ENCODE results near the gene KLRC3.
"Not testable (repeated sequence)": the region's sequence is repeated elsewhere in the genome, so short reads cannot be mapped to it uniquely, and the experiment has no call there.

The KLRC3 gene

DNA sequence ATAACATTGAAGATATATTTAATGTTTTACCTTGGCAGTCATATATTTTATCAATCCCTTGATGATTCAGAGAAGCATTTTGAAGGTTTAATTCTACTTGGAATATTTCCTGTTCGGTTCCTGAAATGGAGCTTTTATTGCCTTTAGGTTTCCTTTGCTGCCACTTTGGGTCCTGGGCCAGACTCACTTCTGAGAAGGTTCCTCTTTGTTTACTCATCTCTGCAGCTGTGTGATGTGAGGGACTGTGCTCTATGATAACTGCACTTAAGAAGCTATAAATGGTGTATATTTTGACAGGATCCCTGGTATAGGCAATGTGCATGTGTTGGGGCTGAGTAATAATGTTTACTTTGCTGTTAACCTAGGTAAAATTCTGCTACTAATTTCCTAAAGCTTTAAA lies at the start of gene KLRC3:
Gene KLRC3 (minus strand): TSS at position 262 of the 400 bp plus-strand sequence. CDS start 45 bp downstream, at position 217.
- DNase-seq (ENCODE audit: low read depth in 3 of 3), result not testable (repeated sequence)

DNA sequence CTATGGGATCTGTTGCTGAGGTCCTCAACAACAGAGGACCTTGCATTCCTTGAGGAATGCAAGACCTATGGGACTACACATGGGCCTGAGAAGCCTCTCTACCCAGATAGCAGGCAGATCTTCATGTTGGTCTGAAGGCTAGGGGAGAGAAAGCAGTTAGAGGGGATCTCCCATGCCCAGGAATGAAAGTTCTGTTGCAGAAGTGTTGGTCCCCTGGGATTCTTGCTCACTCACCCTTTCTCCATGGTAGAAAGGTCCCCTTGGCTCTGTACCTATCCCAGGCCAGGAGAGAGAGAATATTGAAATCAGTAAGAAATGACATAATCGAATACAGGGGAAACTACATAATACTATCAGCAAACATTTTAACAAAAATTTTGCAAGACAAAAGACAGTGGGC lies 49.3 kb upstream of the KLRC3 start:
- no peak for DNase-seq (ENCODE audit: low read depth in 3 of 3)

DNA sequence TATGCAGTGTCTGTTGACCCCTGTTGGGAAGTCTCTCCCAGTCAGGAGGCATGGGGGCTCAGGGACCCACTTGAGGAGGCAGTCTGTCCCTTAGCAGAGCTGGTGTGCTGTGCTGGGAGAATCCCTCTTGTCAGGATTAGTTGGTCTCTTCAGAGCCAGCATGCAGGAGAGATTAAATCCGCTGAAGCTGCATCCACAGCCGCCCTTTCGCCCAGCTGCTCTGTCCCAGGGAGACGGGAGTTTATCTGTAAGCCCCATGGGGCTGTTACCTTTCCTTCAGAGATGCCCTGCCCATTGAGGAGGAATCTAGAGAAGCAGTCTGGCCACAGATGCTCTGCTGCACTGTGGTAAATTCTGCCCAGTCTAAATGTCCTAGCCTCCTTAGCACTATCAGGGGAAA lies 45.9 kb upstream of the KLRC3 start:
- no peak for DNase-seq (ENCODE audit: low read depth in 3 of 3)

DNA sequence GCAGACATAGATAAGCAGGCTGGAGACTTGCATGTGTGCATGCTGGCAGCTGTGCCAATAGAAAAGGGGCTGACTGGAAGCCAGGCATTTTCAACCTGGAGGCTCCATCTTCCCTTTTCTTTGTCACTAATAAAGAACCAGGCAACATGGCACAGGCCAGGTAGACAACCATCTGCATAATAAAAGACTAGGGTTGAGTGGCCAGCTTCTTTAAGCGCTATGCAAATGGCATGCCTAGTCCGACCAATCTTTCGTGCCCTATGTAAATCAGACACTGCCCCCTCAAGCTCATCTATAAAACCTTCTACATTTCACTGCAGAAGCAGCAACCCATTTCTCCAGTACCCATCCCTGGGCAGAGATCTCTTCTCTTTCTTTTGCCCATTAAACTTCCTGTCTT lies 37.4 kb upstream of the KLRC3 start:
- DNase-seq (ENCODE audit: low read depth in 3 of 3), result no peak

DNA sequence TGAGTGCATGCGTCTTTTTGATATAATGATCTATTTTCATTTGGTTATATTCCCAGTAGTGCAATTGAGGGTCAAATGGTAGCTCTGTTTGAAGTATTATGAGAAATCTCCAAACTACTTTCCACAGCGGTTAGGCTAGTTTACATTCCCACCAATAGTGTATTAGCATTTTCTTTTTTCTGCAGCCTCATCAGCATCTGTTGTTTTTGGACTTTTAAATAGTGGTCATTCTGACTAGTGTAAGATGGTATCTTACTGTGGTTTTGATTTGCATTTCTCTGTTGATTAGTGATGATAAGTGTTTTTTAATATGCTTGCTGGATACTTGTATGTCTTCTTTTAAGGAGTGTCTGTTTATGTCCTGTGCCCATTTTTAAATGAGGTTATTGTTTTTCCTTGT lies 36.5 kb upstream of the KLRC3 start:
- no peak for DNase-seq (ENCODE audit: low read depth in 3 of 3)

DNA sequence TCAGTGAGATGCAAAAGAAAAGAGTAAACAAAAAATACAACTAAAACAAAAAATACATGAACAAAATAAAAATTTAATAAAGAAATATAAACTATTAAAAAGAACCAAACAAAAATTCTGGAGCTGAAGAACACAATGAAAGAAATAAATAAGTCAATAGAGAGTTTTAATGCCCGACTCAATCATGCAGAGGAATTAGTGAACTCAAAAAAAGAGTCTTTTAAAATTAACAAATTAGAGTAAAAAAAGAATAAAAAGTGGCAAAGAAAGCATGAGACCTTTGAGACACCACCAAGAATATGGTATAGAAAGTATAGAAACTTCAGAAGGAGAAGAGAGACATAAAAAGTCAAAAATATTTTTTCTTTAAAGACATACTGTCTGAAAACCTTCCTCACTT lies 35.4 kb upstream of the KLRC3 start:
- no peak for DNase-seq (ENCODE audit: low read depth in 3 of 3)

DNA sequence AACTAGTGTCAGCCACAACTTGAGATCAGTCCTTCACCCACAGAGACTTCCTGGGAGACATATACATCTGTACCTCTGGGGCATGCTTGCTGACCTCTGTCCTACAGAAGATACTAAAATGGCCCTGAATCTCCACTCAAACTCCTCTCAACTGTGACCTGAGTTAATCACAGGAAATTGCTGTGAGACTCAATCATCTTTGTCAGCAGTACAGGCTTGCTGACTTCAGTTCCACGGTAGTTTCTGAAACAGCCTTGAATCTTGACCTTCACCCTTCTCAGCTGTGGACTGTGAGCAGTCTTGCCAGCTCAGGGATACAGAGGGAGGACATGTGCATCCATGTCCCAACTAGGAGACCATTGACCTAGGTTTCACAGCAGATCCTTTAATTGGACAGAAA lies 34.1 kb upstream of the KLRC3 start:
- no peak for DNase-seq (ENCODE audit: low read depth in 3 of 3)

DNA sequence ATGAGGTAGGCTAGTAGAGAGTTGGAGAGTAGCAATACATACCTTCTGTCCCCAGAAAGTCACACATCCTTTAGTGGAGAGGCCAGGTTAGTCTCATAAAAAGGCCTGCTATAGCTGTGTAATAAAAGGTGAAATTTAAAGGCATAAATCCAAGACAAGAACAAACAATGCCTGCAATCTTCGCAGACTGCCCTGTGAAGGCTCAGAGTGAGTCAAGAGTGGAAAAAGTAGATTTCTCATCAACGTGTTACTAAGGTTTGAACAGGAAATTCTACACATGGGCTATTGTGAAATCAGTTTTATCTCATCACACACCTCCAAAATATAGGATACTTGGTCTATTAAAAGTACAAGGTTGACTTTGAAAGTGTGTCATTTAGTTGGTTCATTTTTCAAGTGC lies 32.8 kb upstream of the KLRC3 start, which contains the start of gene KLRC1:
Gene KLRC1 (minus strand): TSS at position 222 of the 400 bp plus-strand sequence. CDS start 2,221 bp downstream, outside the sequence.
- DNase-seq (ENCODE audit: low read depth in 3 of 3), result no peak

DNA sequence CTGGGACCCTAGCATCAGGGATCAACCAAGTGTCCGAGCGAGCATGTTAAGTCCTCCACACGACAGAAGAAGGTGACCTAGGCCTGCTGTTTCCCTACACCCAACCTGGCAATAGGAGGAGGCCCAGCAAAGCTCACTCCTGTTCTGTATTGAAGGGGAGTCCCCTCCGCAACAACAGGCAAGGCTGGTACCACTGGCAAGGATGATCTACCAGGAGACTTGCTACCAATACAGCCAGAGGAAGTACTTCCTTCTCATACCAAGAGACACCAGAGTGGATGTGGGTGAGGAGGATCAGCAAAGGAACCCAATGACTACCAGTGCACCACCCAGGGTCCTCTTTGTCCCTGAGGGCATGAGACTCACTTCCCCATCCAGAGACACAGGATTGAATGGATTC lies 27.8 kb upstream of the KLRC3 start:
- DNase-seq (ENCODE audit: low read depth in 3 of 3), result no peak

DNA sequence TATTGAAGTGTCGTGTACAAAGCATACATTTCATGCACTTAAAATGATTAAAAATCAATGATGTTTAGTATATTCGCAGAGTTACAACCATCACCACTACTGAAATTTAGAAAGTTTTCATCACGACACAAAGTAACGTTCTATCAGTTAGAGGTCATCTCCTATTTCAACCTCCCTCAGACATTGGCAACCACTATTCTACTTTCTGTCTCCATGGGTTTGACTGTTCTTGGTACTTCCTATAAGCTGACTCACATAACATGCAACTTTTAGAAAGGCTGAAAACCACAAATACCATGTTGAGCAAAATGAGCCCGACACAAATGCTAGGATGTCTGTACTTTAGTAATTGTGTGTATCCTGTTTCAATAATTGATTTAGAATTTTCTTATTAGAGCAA lies 25.7 kb upstream of the KLRC3 start:
- not testable (repeated sequence) for DNase-seq (ENCODE audit: low read depth in 3 of 3)

DNA sequence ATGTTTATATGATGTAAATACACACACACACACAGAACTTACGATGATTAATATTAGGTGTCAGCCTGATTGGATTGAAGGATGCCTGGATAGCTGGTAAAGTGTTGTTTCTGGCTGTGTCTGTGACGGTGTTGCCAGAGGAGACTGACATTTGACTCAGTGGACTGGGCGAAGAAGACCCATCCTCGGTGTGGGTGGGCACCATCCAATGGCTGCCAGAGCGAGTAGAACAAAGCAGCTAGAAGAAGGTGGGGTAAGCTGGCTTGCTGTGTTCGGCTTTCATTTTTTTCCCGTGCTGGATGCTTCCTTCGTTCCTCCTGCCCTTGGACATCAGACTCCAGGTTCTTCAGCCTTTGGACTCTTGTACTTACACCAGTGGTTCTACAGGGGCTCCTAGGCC lies 20.7 kb upstream of the KLRC3 start:
- not testable (repeated sequence) for DNase-seq (ENCODE audit: low read depth in 3 of 3)

DNA sequence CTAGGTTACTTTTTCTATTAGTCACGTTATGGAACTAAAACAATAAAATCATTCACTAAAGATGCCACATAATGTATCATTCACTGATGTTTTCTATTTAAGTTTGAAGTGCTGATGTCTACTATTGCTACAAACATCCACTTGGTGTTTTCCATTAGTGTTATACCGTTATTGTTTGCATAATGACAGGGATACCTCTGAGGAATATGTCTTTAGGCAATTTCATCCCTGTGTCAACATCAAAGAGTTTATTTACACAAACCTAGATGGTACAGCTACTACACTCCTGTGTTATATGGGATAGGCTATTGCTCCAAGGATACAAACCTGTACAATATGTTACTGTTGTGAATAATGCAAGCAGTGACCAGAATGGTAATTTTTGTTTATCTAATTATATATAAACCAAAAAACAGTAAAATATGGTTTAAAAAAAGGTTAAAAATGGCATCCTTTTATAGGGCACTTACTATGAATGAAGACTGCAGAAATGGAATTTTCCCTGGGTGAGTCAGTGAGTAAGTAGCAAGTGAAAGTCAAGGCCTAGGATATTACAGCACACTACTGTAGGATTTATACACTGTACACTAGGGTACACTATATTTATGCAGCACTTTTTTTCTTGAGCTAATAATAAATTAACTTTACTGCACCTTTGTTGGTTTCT lies 19.3 kb upstream of the KLRC3 start:
- DNase-seq (ENCODE audit: low read depth in 3 of 3), result not testable (repeated sequence)

DNA sequence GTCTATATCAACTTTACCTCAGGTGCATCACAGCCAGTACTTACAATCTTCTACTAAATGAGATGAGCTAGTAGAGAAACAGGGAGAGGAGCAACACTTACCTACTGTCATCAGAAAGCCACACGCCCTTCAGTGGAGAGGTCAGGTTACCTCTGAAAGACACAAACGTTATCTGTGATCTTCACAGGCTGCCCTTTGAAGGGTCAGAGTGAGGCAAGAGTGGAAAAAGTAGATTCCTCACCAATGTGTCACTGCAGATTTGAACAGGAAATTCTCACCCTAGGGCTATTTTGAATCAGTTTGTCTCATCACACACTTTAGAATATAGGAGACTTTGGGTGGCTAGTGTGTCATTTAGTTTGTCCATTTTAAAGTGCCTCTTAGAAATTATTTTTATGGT lies 17.2 kb upstream of the KLRC3 start:
- DNase-seq (ENCODE audit: low read depth in 3 of 3), result not testable (repeated sequence)

DNA sequence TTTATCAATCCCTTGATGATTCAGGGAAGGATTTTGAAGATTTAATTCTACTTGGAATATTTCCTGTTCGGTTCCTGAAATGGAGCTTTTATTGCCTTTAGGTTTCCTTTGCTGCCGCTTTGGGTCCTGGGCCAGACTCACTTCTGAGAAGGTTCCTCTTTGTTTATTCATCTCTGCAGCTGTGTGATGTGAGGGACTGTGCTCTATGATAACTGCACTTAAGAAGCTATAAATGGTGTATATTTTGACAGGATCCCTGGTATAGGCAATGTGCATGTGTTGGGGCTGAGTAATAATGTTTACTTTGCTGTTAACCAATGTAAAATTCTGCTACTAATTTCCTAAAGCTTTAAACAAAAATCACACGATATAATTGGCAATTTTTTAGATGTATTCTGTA lies 15.4 kb upstream of the KLRC3 start, which contains the start of gene KLRC2:
Gene KLRC2 (minus strand): TSS at position 195 of the 400 bp plus-strand sequence. CDS start 24 bp downstream, at position 171.
- not testable (repeated sequence) for DNase-seq (ENCODE audit: low read depth in 3 of 3)

DNA sequence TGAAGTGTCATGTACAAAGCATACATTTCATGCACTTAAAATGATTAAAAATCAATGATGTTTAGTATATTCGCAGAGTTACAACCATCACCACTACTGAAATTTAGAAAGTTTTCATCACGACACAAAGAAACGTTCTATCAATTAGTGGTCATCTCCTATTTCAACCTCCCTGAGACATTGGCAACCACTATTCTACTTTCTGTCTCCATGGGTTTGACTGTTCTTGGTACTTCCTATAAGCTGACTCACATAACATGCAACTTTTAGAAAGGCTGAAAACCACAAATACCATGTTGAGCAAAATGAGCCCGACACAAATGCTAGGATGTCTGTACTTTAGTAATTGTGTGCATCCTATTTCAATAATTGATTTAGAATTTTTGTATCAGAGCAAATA lies 10.2 kb upstream of the KLRC3 start:
- DNase-seq (ENCODE audit: low read depth in 3 of 3), result not testable (repeated sequence)

DNA sequence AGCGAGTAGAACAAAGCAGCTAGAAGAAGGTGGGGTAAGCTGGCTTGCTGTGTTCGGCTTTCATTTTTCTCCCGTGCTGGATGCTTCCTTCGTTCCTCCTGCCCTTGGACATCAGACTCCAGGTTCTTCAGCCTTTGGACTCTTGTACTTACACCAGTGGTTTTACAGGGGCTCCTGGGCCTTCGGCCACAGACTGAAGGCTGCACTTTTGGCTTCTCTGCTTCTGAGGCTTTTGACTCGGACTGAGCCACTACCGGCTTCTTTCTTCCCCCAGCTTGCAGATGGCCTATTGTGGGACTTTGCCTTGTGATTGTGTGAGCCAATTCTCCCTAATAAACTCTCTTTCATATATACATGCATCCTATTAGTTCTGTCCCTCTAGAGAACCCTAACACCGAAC lies 5.5 kb upstream of the KLRC3 start:
- DNase-seq (ENCODE audit: low read depth in 3 of 3), result not testable (repeated sequence)

DNA sequence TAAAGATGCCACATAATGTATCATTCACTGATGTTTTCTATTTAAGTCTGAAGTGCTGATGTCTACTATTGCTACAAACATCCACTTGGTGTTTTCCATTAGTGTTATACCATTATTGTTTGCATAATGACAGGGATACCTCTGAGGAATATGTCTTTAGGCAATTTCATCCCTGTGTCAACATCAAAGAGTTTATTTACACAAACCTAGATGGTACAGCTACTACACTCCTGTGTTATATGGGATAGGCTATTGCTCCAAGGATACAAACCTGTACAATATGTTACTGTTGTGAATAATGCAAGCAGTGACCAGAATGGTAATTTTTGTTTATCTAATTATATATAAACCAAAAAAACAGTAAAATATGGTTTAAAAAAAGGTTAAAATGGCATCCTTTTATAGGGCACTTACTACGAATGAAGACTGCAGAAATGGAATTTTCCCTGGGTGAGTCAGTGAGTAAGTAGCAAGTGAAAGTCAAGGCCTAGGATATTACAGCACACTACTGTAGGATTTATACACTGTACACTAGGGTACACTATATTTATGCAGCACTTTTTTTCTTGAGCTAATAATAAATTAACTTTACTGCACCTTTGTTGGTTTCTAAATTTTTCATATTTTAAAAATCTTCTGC lies 4.0 kb upstream of the KLRC3 start:
- DNase-seq (ENCODE audit: low read depth in 3 of 3), result not testable (repeated sequence)

DNA sequence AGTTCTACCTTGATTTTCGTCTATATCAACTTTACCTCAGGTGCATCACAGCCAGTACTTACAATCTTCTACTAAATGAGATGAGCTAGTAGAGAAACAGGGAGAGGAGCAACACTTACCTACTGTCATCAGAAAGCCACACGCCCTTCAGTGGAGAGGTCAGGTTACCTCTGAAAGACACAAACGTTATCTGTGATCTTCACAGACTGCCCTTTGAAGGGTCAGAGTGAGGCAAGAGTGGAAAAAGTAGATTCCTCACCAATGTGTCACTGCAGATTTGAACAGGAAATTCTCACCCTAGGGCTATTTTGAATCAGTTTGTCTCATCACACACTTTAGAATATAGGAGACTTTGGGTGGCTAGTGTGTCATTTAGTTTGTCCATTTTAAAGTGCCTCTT lies 1.8 kb upstream of the KLRC3 start:
- DNase-seq (ENCODE audit: low read depth in 3 of 3), result not testable (repeated sequence)

DNA sequence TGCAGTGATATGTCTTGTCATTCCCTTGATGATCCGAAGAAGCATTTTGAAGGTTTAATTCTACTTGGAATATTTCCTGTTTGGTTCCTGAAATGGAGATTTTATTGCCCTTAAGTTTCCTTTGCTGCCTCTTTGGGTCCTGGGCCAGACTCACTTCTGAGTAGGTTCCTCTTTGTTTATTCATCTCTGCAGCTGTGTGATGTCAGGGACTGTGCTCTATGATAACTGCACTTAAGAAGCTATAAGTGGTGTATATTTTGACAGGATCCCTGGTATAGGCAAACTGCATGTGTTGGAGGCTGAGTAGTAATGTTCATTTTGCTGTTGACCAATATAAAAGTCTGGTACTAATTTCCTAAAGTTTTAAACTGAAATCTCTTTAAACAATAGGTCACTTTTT lies 11.0 kb downstream of the KLRC3 start, which contains the start of gene KLRC4:
Gene KLRC4 (minus strand): TSS at position 366 of the 400 bp plus-strand sequence. CDS start 182 bp downstream, at position 184.
- DNase-seq (ENCODE audit: low read depth in 3 of 3), result no peak

DNA sequence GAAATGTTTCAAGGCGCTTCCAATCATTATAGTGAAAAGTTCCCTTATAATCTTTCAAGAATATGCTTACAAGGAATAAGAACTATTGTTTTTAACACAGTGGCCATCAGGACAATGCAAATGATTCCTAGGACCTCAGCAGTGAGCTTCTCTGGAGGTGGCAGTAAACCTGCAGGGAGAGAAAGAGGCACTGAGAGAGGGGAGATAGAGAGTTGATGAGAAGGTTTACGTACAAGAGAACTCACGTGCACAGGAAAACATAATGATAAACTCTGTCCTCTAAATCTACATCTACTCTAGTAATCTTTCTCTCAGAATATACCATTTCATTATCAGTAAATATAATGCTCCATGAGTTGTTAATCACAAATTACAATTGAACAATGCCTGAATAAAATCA lies 11.6 kb downstream of the KLRC3 start:
- no peak for DNase-seq (ENCODE audit: low read depth in 3 of 3)

DNA sequence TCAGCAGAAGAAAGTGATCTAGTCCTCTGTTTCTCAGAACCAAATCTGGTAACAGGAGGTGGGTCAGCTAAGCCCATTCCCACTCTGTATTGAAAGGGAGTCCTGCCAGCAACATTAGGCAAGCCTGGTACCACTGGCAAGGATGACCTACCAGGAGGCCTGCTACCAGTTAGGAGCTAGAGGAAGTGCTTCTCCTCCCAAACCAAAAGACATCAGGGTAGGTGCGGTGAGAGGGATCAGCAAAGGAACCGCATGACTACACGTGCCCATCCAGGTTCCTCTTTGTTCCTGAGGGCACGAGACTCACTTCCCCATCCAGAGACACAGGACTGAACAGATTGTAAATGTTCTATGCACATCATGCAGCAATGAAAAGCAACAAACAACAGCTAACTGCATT lies 13.7 kb downstream of the KLRC3 start:
- DNase-seq (ENCODE audit: low read depth in 3 of 3), result no peak

DNA sequence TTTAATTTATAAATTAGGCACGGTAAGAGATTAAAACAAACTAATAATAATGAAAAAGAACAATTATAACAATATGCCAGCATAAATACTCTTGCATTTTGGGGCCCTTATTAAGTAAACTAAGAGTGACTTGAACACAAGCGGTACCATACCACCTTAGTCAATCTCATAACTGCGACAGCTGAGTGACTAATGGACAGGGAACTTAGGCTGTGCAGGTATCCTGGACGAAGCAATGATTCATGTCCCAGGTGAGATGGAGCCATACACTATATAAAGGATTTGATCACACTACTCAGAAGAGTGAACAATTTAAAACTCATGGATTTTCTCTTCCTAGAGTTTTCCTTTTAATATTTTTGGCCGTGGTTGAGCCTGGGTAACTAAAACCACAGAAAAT lies 15.1 kb downstream of the KLRC3 start:
- no peak for DNase-seq (ENCODE audit: low read depth in 3 of 3)

DNA sequence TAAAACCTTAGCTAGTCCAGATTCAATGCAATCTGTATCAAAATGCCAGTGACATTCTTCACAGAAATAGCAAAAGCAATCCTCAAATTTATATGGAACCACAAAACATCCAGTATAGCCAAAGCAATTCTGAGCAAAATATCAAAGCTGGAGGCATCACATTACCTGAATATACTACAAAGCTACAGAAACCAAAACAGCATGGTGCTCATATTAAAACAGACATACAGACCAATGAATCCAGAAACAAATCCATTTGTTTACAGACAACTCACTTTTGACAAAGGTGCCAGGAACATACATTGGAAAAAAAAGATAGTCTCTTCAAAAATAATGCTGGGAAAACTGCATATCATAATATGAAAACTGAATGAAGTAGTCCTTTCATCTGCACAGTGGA lies 15.6 kb downstream of the KLRC3 start:
- DNase-seq (ENCODE audit: low read depth in 3 of 3), result no peak

All from stimulated activated CD4-positive, alpha-beta T cell treated with anti-CD3 and anti-CD28 coated beads, TNF-alpha, amount 100 ng/mL, for 24 hours (primary cell).